SH-SY5Y (cell line): ENCODE results near the gene NOD1.

Experiments used
- GATA2 ChIP-seq: IDR thresholded peaks from 2 replicates; pipeline ENCODE4 v1.6.1; 2011; ENCODE audit warnings: mild to moderate bottlenecking, low read depth, low read length
- GATA3 ChIP-seq: IDR thresholded peaks from 2 replicates; pipeline ENCODE4 v1.6.1; 2011; ENCODE audit warnings: low read depth, mild to moderate bottlenecking, low read length, moderate library complexity

DNA sequence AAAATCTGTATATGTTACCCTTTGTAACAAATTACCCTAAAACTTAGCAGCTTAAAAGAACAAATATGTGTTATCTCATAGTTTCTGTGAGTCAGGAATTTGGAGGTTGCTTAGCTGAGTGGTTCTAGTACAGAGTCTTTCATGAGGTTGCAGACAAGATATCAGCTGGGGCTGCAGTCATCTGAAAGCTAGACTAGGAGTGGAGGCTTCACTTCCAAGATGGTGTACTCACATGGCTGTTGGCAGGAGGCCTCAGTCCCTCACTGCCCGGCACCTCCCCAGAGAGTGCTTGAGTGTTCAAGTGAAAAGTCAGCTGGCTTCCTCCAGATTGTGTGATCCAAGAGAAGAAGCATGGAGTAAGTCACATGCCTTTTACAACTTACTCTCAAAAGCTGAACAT lies 42.9 kb upstream of the NOD1 start:
- TF ChIP-seq GATA2: no peak
- no peak for TF ChIP-seq GATA3
